WTC11 (cell line): ENCODE measurements around the gene BORCS5. TPM values are rescaled to one million over a fixed set of nuclear protein-coding genes. Genes with fewer than 3 reads are reported as not detected.

Experiments
- ATAC-seq: fragments of 200-7000 bp; cut with Tn5 transposase; 2 replicates; pipeline ENCODE4 v1.10.0; 2021; ENCODE audit warnings: mild to moderate bottlenecking, moderate library complexity
- CTCF ChIA-PET: fragments of 300-600 bp; sonication (Branson Sonifier 250); formaldehyde crosslinking; loops from one replicate; lab custom pipeline; 2021; ENCODE audit warnings: antibody characterized with exemption; lab: Charles Lee
- POLR2A ChIA-PET: fragments of 350-600 bp; sonication (Branson Sonifier 250); formaldehyde crosslinking; loops from one replicate; lab custom pipeline; 2021; ENCODE audit warnings: antibody characterized with exemption; lab: Charles Lee
- DNase-seq: peaks from one replicate; pipeline ENCODE4 v3.0.0; 2021; ENCODE audit warnings: low spot score
- H3K27ac Mint-ChIP-seq: 2 replicates; pipeline ENCODE4 v1.8.0; 2021; ENCODE audit warnings: mixed read lengths
- H3K27me3 Mint-ChIP-seq: 2 replicates; pipeline ENCODE4 v1.8.0; 2021; ENCODE audit warnings: low read depth, mild to moderate bottlenecking, moderate library complexity, mixed read lengths
- H3K36me3 Mint-ChIP-seq: 2 replicates; pipeline ENCODE4 v1.8.0; 2021; ENCODE audit warnings: mixed read lengths
- H3K4me1 Mint-ChIP-seq: 2 replicates; pipeline ENCODE4 v1.8.0; 2022; ENCODE audit warnings: mixed read lengths
- H3K4me3 Mint-ChIP-seq: 2 replicates; pipeline ENCODE4 v1.8.0; 2021; ENCODE audit warnings: mild to moderate bottlenecking, moderate library complexity, mixed read lengths
- H3K9me3 Mint-ChIP-seq: 2 replicates; pipeline ENCODE4 v1.8.0; 2021; ENCODE audit warnings: mixed read lengths
- ETV6 ChIP-seq: sonication (generic); formaldehyde crosslinking; IDR thresholded peaks from 2 replicates; pipeline ENCODE4 v1.8.1; 2022; ENCODE audit warnings: mild to moderate bottlenecking, missing genetic modification reagents
- FOXK1 ChIP-seq: sonication (generic); formaldehyde crosslinking; IDR thresholded peaks from 2 replicates; pipeline ENCODE4 v1.8.0; 2022; ENCODE audit warnings: mild to moderate bottlenecking, moderate library complexity, missing genetic modification reagents
- GABPB1 ChIP-seq: sonication (generic); formaldehyde crosslinking; IDR thresholded peaks from 2 replicates; pipeline ENCODE4 v1.8.1; 2023; ENCODE audit warnings: mild to moderate bottlenecking, missing genetic modification reagents
- GRHL2 ChIP-seq: fragments of 250-450 bp; sonication (Bioruptor Pico); IDR thresholded peaks from 2 replicates; pipeline ENCODE4 v1.8.0; 2022; ENCODE audit warnings: mild to moderate bottlenecking, moderate library complexity; ENCODE audit not compliant: insufficient replicate concordance, severe bottlenecking
- IRF2 ChIP-seq: sonication (generic); formaldehyde crosslinking; IDR thresholded peaks from 2 replicates; pipeline ENCODE4 v1.8.0; 2022; ENCODE audit warnings: low read depth, missing genetic modification reagents, borderline replicate concordance
- OVOL2 ChIP-seq: fragments of 250-450 bp; sonication (Bioruptor Pico); IDR thresholded peaks from 2 replicates; pipeline ENCODE4 v1.9.0; 2021; ENCODE audit warnings: mild to moderate bottlenecking, borderline replicate concordance
- RORB ChIP-seq: fragments of 250-450 bp; sonication (Bioruptor Pico); IDR thresholded peaks from 2 replicates; pipeline ENCODE4 v1.9.0; 2021; ENCODE audit warnings: mild to moderate bottlenecking
- TP53 ChIP-seq: sonication (generic); formaldehyde crosslinking; IDR thresholded peaks from 2 replicates; pipeline ENCODE4 v1.8.1; 2023; ENCODE audit warnings: mild to moderate bottlenecking, missing genetic modification reagents
- ZNF671 ChIP-seq: fragments of 250-450 bp; sonication (Bioruptor Pico); IDR thresholded peaks from 2 replicates; pipeline ENCODE4 v1.8.0; 2021; ENCODE audit warnings: mild to moderate bottlenecking
- total RNA-seq: library from RNA; stranded (reverse); gene quantifications from 3 replicates; pipeline ENCODE4 v1.2.3, GENCODE V29; 2021
- TF ChIP-seq, protein P1 (sequence below): fragments of 250-450 bp; sonication (Bioruptor Pico); IDR thresholded peaks from 2 replicates; pipeline ENCODE4 v2.1.2; 2022; ENCODE audit warnings: mild to moderate bottlenecking, moderate library complexity
- TF ChIP-seq, protein P2 (sequence below): fragments of 200-600 bp; IDR thresholded peaks from 2 replicates; pipeline ENCODE4 v1.8.0; 2022; ENCODE audit warnings: antibody characterized with exemption
- TF ChIP-seq, protein P3 (sequence below): sonication (generic); formaldehyde crosslinking; IDR thresholded peaks from 2 replicates; pipeline ENCODE4 v1.8.1; 2023; ENCODE audit warnings: mild to moderate bottlenecking, moderate library complexity, missing genetic modification reagents
- TF ChIP-seq, protein P4 (sequence below): sonication (generic); formaldehyde crosslinking; IDR thresholded peaks from 2 replicates; pipeline ENCODE4 v1.8.1; 2023; ENCODE audit warnings: mild to moderate bottlenecking, missing genetic modification reagents
- TF ChIP-seq, protein P5 (sequence below): sonication (generic); formaldehyde crosslinking; conservative IDR thresholded peaks from 2 replicates; pipeline ENCODE4 v1.8.1; 2022; ENCODE audit warnings: mild to moderate bottlenecking, missing genetic modification reagents
- TF ChIP-seq, protein P6 (sequence below): fragments of 250-450 bp; sonication (Bioruptor Pico); IDR thresholded peaks from 2 replicates; pipeline ENCODE4 v1.8.0; 2021; ENCODE audit warnings: mild to moderate bottlenecking
- TF ChIP-seq, protein P7 (sequence below): sonication (generic); formaldehyde crosslinking; IDR thresholded peaks from 2 replicates; pipeline ENCODE4 v1.8.0; 2023; ENCODE audit warnings: mild to moderate bottlenecking, missing genetic modification reagents

The BORCS5 gene
- total RNA-seq, 1 experiment from 2014 or later = 16.4 TPM

DNA sequence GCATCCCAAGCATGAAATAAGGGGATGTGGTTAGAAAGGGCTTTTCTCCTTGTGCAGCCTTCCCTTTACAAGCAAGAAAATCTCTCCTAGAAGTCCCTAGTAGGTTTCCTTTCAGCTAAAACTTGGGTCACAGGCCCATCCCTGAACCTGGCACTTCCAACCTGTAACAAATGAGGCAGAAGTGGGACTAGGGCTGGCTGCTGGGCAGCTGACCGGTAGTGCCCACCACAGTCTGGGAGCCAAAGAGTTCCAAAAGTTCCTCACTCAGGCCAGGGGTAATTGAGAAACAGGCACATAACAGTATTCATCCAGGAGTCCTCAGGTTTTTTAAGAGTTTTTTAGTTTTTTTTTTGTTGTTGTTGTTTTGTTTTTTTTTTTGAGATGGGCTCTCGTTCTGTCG is 30.6 kb upstream of the BORCS5 start:
- TF ChIP-seq, protein P1, sequence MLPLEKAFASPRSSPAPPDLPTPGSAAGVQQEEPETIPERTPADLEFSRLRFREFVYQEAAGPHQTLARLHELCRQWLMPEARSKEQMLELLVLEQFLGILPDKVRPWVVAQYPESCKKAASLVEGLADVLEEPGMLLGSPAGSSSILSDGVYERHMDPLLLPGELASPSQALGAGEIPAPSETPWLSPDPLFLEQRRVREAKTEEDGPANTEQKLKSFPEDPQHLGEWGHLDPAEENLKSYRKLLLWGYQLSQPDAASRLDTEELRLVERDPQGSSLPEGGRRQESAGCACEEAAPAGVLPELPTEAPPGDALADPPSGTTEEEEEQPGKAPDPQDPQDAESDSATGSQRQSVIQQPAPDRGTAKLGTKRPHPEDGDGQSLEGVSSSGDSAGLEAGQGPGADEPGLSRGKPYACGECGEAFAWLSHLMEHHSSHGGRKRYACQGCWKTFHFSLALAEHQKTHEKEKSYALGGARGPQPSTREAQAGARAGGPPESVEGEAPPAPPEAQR (CRISPR knock-in tag) = no peak
- TF ChIP-seq GRHL2 (CRISPR knock-in tag) (no peak), FOXK1 (CRISPR knock-in tag) (no peak), TP53 (CRISPR knock-in tag) (no peak), IRF2 (no peak)
- TF ChIP-seq, protein P2, sequence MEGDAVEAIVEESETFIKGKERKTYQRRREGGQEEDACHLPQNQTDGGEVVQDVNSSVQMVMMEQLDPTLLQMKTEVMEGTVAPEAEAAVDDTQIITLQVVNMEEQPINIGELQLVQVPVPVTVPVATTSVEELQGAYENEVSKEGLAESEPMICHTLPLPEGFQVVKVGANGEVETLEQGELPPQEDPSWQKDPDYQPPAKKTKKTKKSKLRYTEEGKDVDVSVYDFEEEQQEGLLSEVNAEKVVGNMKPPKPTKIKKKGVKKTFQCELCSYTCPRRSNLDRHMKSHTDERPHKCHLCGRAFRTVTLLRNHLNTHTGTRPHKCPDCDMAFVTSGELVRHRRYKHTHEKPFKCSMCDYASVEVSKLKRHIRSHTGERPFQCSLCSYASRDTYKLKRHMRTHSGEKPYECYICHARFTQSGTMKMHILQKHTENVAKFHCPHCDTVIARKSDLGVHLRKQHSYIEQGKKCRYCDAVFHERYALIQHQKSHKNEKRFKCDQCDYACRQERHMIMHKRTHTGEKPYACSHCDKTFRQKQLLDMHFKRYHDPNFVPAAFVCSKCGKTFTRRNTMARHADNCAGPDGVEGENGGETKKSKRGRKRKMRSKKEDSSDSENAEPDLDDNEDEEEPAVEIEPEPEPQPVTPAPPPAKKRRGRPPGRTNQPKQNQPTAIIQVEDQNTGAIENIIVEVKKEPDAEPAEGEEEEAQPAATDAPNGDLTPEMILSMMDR = no peak
- TF ChIP-seq, protein P3, sequence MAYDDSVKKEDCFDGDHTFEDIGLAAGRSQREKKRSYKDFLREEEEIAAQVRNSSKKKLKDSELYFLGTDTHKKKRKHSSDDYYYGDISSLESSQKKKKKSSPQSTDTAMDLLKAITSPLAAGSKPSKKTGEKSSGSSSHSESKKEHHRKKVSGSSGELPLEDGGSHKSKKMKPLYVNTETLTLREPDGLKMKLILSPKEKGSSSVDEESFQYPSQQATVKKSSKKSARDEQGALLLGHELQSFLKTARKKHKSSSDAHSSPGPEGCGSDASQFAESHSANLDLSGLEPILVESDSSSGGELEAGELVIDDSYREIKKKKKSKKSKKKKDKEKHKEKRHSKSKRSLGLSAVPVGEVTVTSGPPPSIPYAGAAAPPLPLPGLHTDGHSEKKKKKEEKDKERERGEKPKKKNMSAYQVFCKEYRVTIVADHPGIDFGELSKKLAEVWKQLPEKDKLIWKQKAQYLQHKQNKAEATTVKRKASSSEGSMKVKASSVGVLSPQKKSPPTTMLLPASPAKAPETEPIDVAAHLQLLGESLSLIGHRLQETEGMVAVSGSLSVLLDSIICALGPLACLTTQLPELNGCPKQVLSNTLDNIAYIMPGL (CRISPR knock-in tag) = no peak
- TF ChIP-seq, protein P4, sequence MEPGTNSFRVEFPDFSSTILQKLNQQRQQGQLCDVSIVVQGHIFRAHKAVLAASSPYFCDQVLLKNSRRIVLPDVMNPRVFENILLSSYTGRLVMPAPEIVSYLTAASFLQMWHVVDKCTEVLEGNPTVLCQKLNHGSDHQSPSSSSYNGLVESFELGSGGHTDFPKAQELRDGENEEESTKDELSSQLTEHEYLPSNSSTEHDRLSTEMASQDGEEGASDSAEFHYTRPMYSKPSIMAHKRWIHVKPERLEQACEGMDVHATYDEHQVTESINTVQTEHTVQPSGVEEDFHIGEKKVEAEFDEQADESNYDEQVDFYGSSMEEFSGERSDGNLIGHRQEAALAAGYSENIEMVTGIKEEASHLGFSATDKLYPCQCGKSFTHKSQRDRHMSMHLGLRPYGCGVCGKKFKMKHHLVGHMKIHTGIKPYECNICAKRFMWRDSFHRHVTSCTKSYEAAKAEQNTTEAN (CRISPR knock-in tag) = no peak
- TF ChIP-seq, protein P5, sequence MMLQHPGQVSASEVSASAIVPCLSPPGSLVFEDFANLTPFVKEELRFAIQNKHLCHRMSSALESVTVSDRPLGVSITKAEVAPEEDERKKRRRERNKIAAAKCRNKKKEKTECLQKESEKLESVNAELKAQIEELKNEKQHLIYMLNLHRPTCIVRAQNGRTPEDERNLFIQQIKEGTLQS (CRISPR knock-in tag) = no peak

DNA sequence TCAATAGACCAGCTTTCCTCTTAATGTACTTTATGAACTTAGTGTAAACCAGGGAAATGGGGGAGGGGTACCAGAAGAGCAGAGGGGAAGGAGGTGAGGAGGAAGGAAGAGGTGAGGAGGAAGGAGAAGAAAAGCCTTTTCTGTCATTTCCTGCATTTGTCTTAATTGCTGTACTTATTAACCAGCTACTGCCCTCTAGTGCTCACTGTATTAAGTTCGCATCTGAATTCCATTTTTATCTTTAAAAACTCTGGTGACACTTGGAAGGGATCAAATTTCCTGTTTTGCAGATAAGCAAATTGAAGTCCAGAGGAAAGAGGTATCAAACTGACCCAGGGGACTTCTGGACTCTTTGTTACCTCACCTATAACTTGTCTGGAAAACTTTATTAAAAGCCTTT is 29.1 kb upstream of the BORCS5 start:
- Mint-ChIP-seq H3K4me3 (no peak overlapping the region), H3K36me3 (no peaks in the 10 kb centered on the region), H3K4me1 (peaks cover 19% of the 10 kb centered on the region), H3K27me3 (no peaks in the 10 kb centered on the region), H3K27ac (no peak overlapping the region), H3K9me3 (no peaks in the 10 kb centered on the region)
- ATAC-seq (peak; percentile 17; the same call in 1 of the 2 replicates), DNase-seq (no peak)
- TF ChIP-seq, protein P2 = peak; percentile 60
- TF ChIP-seq ETV6 (CRISPR knock-in tag) = peak; percentile 67
- TF ChIP-seq ZNF671 (CRISPR knock-in tag) = no peak
- CTCF ChIA-PET = interaction anchor here (0.7 to 2.2 kb wide), 17 partner anchors 9 to 594 kb away, joined by 3 to 10 read pairs (median 4); partner anchors contain the start of genes BCL2L14, BORCS5 and MANSC1
- POLR2A ChIA-PET = interaction anchor here (0.5 kb wide), 1 partner anchor 23 kb away, joined by 3 read pairs; no protein-coding TSS in a partner anchor

More for the DNA sequence above, 30.6 kb upstream of the BORCS5 start:
- DNase-seq (no peak), ATAC-seq (no peak)
- ChIA-PET CTCF (interaction anchor here (1.0 kb wide), 1 partner anchor 34 kb away, joined by 6 read pairs; no protein-coding TSS in a partner anchor), POLR2A (no interaction called here)
- peaks cover 12% of the 10 kb centered on the region for H3K9me3 Mint-ChIP-seq
- no peaks in the 10 kb centered on the region for H3K27me3 Mint-ChIP-seq
- H3K4me1 Mint-ChIP-seq = peaks cover 12% of the 10 kb centered on the region
- peak overlapping the region; percentile 40; the same call in 1 of the 2 replicates for H3K27ac Mint-ChIP-seq
- peaks cover 6% of the 10 kb centered on the region for H3K36me3 Mint-ChIP-seq
- H3K4me3 Mint-ChIP-seq = no peak overlapping the region

DNA sequence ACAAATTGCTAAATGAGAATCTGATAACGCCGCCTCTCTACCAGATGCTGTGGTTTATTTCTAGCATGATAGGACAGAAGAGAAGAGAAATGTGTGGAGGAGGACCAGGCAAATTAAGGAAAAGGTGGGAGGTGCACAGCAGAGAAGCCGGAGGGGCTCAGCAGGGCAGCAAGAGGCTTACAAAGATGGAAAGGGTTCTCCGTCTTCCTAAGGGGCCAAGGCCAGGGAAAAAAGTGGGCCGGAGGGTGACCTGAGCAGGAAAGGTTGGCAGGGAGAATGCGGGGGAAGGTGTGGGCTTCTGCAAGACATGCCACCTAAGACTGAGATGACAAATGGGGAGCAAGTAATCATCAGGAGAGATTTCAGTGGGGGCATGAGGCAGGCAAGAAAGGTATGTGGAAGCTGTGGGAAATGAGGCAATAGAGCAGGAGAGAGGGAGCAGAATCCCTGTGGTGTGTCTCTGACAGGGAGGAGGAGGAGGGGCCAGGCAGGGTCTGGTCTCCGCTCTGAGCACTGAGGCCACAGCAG is 25.6 kb upstream of the BORCS5 start:
- H3K36me3 Mint-ChIP-seq = no peaks in the 10 kb centered on the region
- no peaks in the 10 kb centered on the region for H3K9me3 Mint-ChIP-seq
- H3K4me3 Mint-ChIP-seq = no peak overlapping the region
- H3K27me3 Mint-ChIP-seq = no peaks in the 10 kb centered on the region; the same call in 1 of the 2 replicates
- DNase-seq (peak; percentile 48), ATAC-seq (peak; percentile 87)
- ChIA-PET POLR2A (interaction anchor here (0.9 kb wide), 1 partner anchor 11 kb away, joined by 3 read pairs; no protein-coding TSS in a partner anchor), CTCF (interaction anchor here (0.8 to 1.3 kb wide), 2 partner anchors 11 to 298 kb away, joined by 3 to 5 read pairs; no protein-coding TSS in a partner anchor)
- peaks cover 31% of the 10 kb centered on the region for H3K4me1 Mint-ChIP-seq
- H3K27ac Mint-ChIP-seq = peak overlapping the region; percentile 50
- TF ChIP-seq, protein P6, sequence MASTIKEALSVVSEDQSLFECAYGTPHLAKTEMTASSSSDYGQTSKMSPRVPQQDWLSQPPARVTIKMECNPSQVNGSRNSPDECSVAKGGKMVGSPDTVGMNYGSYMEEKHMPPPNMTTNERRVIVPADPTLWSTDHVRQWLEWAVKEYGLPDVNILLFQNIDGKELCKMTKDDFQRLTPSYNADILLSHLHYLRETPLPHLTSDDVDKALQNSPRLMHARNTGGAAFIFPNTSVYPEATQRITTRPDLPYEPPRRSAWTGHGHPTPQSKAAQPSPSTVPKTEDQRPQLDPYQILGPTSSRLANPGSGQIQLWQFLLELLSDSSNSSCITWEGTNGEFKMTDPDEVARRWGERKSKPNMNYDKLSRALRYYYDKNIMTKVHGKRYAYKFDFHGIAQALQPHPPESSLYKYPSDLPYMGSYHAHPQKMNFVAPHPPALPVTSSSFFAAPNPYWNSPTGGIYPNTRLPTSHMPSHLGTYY (CRISPR knock-in tag) = no peak
- TF ChIP-seq, protein P7, sequence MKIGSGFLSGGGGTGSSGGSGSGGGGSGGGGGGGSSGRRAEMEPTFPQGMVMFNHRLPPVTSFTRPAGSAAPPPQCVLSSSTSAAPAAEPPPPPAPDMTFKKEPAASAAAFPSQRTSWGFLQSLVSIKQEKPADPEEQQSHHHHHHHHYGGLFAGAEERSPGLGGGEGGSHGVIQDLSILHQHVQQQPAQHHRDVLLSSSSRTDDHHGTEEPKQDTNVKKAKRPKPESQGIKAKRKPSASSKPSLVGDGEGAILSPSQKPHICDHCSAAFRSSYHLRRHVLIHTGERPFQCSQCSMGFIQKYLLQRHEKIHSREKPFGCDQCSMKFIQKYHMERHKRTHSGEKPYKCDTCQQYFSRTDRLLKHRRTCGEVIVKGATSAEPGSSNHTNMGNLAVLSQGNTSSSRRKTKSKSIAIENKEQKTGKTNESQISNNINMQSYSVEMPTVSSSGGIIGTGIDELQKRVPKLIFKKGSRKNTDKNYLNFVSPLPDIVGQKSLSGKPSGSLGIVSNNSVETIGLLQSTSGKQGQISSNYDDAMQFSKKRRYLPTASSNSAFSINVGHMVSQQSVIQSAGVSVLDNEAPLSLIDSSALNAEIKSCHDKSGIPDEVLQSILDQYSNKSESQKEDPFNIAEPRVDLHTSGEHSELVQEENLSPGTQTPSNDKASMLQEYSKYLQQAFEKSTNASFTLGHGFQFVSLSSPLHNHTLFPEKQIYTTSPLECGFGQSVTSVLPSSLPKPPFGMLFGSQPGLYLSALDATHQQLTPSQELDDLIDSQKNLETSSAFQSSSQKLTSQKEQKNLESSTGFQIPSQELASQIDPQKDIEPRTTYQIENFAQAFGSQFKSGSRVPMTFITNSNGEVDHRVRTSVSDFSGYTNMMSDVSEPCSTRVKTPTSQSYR (CRISPR knock-in tag) = no peak
- TF ChIP-seq RORB (CRISPR knock-in tag) = no peak
- TF ChIP-seq TP53 (CRISPR knock-in tag) = no peak
- no peak for TF ChIP-seq OVOL2 (CRISPR knock-in tag)
- no peak for TF ChIP-seq GABPB1 (CRISPR knock-in tag)
